GM21381 (cell line): ENCODE measurements around the gene USP40.

Source experiments
- ATAC-seq: cut with Tn5 transposase; IDR thresholded peaks from one replicate; pipeline ENCODE4 v1.9.1; 2021; ENCODE audit warnings: mild to moderate bottlenecking, moderate library complexity; ENCODE audit not compliant: unreplicated experiment

The USP40 gene

DNA sequence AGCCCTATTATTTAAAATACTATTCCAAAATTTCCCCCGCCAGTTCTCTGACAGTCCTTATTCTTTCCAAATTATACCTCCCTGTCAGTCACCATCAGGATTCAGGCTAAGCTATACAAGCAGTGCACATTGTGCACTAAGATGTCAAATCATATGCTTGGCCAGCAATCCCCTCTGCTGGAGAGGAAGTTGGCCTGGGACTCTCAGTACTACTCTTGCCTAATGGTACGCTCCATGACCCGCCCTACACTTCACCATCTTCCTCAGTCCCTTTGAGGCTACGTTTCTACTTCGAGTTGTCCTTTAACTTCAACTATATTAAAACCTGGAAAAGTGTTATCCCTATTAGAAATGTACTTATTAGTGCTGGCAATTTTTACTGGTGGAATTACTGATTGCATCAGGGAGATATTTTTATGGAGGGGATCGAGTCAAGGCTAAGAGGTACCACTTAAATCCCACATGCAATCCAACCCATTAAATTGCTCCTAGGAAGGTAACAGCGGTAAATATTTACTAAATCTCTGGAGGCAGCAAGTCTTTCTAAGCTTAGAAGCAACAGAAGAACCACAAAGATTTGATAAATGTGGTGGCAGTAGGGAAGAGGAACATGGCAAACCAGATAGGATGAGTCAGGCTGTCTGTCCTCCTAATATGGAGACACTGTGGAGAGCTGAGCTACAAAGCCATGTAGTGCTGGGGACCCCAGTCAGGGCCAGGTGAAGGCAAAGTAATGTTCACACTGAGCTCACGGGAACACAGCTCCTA lies 2.7 kb downstream of the USP40 start:
- no peak for ATAC-seq

DNA sequence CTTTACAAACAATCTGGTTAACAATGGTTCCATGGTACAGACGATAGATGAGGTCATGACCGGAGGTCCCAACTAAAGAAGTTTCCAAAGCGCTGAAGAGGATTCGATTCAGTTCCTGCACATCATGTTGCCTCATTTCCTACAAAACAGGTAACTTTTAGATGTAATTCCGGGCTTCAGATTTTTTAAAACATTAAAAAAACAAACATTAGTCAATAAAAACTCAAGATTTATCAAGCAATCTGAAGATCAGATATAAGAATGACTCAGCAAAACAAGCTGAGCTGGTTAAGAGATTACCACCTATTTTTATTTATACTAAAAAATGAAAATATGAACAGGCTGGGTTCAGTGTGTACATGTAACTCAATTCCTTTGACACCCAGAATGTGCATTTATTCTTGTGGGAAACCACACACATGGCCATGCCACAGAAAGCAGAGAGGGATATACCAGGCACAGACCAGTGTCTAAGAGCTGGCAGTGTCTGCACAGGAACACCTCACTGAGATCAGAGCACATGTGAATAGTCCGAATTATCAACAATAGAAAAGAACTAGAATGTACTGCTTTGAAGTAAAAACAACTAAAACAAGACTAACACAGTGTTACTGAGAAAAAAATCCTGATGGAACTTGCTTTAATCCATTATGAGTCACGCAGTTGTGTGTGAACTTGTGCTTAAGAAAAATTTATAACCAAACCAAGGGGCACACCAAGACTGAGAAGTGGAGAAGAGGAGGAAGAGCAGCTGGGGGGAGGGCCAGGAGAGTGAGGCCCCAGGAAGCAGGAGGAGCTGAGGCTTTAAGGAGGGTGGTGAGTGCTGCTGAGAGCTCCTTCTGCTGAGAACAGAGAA lies 9.5 kb downstream of the USP40 start:
- no peak for ATAC-seq

DNA sequence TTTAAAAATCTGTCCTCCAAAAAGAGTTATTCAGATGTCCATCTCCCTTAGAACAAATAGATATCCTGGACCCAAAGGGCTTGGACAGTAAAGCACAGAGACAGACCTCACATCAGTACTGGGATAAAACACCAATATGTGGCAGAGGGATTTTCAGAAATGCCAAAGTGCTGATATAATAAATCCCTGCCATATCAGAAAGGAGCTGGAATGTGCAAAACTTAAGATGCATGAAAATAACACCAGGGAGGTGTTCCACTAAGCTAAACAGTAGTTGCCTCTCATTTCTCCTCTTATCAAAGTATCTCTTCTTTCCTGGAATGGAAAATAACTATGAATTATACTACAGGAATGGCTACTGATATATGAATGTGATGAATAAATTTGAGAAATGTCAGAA lies 13.2 kb downstream of the USP40 start:
- ATAC-seq = no peak

DNA sequence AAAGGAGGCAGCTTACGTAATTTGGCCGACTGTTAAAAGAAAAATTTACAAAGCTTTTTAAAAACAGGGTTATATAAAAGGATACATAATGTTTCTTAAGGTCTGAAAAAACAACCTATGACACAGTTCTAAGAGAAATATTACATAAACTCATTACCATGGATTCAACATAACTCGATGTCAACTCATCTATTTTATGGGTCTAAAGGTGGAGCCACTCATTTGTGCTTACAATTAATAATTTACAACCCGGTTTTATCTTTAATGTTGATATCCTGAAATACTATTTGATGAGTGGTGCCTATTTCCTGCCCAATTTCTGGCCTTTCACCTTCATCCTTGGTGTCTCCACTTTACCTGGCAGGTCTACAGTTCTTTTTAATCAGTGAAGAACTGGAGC lies 15.1 kb downstream of the USP40 start:
- no peak for ATAC-seq

DNA sequence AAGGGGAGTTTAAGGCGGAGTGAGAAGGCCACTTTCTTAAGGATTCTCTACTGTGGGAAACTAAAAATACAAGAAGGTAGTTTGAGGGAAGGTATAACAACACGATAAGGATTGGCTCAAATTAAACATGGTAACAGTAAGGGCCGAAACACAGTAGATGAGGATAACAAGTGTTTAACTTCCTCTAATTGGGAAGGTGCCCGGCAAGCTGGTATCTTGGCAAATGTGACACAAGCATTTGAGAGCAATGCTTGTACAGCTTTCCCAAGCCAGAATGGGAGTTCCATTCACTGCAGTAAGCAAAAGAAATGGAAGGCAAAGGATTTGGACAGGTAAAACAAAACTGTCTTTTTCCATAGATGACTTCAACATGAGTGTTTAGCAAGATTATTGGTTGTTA lies 19.8 kb downstream of the USP40 start:
- no peak for ATAC-seq

DNA sequence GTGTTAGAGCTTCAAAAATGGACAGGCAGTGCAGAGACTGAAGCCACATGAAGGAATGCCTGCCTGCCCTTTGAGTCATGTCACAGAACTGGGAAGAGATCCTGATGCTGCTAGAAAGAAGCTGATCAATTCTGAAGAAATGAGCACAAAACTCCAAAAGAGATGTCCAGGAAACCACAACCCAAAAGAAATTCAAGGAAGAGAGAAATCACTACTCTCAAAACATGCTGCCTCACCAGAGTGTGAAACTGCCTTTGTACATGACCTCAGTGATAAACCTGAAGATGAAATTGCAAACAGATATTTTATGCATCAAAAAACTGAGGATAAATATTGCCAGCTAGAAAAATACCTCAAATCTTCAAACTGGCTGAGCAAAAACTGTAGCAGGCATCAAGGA lies 20.5 kb downstream of the USP40 start:
- no peak for ATAC-seq

DNA sequence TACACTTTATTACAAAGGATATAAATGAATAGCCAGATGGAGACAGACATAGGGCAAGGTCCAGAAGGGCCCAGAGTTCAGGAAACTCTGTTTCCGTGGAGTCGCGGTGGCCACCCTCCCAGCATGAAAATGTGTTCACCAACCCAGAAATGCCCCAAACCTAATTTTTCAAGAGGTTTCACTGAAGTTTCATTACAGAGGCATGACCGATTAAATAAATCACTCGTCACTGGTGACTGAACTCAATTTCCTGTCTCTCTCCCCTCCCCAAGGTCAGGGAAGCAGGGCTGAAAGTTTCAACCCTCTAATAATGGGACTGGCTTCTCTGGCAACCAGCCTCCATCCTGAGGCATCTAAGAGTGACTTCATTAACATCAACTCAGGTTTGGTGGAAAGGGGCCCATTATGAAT lies 22.4 kb downstream of the USP40 start:
- ATAC-seq = no peak

DNA sequence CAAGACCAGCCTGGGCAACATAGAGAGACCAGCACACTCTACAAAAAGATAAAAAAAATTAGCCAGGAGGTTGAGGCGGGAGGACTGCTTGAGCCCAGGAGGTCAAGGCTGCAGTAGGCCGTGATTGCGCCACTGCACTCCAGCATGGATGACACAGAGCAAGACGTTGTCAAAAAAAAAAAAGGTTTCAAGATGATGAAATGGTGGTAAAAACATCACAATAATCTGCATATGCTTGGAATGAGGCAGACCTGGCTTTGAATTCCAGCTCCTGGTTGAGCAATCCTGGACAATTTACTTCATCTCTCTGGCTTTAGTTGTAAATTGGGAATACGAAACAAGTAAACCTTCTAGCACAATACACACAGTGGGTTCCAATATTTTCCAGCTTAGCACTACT lies 24.1 kb downstream of the USP40 start:
- ATAC-seq = no peak

DNA sequence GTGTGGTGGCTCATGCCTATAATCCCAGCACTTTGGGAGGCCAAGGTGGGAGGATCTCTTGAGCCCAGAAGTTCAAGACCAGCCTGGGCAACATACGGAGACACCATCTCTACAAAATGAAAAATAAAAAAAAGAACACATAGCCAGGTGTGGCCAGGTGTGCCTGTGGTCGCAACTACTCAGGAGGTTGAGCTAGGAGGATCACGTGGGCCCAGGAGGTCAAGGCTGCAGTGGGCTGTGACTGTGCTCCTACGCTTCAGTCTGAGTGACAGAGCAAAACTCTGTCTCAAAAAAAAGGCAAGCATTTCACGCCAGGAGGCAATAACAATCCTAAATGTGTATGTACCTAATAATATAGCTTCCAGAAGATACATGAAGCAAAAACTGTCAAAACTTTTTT lies 27.8 kb downstream of the USP40 start:
- no peak for ATAC-seq

DNA sequence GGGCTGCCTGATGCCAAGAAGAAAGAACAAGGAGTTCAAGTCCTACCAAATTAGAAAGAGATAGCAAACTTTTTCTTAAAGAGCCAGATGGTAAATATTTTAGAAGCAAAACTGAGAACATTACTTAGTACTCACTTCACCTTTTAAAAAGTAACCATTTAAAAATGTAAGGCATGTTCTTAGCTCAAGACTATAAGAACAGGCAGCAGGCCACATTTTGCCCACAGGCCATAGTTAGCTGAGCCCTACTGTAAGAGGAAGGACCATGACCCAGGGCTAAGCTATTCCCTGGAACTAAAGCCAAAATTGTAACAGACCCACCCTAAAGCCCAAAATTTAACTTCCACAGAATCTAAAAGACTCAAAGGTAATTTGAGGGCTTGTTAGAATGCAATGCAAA lies 31.3 kb downstream of the USP40 start:
- no peak for ATAC-seq

DNA sequence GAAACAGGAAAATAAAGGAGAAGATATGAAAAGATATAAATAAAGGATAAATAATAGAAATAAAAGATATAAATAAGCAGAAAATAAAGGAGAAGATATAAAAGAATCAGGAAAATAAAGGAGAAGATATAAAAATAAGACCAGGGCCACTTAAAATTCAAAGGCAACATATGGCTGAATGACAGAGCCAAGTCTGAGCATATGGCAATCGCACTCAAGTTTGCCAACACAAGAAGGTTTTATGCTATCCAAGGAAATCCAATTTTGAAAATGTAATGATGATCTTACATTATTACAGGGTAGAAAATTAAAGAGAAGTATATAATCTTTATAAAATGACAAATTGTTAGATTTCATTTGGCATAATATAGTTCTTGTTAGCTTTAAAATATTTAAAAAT lies 33.6 kb downstream of the USP40 start:
- ATAC-seq = no peak

DNA sequence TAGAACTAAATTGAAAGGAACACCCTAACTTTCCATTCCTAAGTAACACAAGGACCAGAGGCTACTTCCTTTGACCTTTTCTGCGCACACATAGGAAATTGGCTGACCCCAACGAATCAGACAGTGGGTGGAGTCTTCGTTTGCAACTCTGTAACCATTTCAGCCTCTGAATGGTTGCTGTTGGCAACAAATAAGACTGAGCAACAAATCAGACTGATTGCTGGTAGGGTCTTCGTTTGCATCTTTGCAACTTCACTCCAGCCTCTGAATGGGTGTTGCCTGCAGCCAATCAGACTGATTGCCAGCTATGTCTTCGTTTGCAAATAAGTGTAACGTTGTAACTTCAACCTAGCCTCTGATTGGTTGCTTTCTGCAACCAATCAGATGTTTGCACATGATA lies 34.6 kb downstream of the USP40 start:
- ATAC-seq = no peak

DNA sequence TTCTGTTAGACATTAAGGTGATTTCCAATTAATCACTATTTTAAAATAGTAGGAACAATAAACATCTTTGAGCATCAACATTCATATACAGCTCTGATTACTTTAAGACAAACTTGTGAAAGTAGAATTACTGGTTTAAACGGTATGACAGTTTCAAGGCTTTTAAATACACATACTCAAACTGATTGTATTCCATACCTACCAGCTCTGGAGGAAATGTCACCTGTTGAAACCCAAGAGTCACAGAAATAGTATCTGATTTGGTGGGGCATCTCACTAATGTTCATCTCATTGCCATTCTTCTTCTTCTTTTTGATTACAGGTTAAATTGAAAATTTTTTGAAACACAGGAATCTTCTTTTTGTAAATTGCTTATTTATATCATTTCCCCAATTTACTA lies 36.2 kb downstream of the USP40 start:
- ATAC-seq = no peak

DNA sequence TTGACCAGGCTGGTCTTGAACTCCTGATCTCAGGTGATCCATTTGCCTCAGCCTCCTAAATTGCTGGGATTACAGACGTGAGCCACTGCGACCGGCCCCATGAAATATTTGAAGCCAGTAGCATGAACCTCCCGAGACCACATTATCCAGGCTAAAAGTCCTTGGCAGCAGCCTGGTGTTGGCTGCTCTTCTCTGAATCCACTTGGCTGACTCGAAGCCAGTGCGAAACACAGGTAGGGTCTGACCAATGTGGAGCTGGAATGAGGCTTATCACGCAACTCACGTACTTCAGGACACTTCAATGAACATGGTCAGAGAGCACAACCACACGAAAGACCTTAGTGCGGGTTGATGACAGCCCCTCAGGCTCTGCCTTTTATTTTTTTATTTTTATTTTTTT lies 38.4 kb downstream of the USP40 start:
- no peak for ATAC-seq

DNA sequence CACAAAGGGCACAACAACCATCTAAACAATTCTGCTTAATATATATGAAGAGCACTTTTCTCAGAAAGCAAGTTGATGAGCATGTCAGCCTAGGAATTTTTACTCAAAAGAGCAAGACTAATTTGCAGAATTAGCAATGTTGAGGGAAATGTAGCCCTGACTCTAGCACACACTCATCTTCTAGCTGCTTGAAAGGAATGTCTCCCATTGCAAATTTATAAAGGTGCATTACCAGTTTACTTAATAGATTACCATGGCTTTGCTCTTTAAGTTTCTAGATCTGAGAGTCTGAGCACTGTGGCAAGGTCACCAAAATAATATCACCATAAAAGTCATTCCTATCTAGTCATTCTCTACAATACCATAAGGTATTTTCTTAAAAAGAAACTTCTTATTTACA lies 40.8 kb downstream of the USP40 start:
- no peak for ATAC-seq

DNA sequence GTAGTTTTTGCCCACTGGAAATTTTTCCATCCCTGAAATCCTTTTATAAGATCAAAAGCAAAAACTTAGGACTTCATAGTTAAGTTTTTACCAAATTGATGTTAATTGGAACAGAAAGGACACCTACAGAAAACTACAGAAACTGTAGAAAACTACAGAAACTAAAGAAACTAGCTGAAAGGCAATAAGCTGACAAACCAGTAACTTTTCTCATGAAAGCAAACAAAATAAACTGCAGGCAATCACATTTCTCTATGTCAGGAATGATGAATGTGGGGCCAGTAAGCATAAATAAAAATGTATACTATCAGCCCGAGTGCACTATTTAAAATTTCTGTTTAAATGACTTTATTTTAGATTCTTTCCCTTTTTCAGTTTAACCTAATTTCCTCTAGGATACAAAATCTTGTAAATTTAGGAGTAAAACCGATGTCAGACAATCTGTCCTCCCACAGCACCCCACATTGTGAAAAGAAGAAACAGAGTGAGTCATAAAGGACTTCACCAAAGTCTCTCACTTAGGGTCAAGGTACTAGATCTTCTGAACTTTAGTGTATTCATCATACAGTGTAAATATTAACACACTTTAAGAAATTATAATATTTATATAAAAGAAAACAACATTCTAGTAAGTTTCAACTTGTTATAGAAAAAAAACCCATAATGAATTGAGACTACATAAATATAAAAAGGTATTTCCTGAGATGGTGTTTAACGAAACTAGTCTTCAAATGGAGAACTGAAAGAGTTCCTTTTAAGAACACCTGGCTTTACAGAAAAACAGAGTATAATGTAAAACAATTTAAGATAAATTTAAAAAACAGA lies 46.6 kb downstream of the USP40 start:
- peak; percentile 95 for ATAC-seq

DNA sequence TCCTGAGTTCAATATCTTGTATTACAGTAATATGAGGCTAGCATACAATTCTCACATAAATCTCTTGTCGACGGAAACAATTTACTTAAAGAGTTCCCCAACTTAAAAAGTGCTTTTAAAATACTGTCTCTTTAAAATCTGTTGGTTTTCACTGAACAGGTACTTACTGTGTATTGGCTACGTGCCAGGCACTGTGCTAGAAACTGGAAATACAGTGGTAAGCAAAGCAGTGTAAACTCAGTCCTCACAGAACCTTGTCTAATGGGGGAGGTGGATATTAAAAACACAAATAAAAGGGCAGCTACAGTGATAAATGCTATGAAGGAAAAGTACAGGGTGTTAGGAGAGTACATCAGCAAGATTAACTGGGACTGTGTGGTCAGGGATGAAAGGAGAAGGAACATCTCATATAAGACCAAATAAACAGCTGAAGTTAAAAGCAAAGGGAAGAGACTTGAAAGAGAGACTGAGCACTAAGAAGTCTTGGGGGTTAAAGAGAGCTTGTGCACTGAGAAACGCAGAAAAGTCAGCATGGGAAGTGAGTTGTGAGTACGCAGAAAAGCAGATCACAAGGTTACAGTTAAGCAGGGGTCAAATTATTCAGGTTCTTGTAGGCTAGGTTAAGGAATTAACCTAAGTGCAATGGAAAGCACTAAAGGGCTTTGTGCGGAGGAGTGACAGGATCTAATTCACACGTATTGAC lies 52.5 kb downstream of the USP40 start:
- peak; percentile 62 for ATAC-seq

DNA sequence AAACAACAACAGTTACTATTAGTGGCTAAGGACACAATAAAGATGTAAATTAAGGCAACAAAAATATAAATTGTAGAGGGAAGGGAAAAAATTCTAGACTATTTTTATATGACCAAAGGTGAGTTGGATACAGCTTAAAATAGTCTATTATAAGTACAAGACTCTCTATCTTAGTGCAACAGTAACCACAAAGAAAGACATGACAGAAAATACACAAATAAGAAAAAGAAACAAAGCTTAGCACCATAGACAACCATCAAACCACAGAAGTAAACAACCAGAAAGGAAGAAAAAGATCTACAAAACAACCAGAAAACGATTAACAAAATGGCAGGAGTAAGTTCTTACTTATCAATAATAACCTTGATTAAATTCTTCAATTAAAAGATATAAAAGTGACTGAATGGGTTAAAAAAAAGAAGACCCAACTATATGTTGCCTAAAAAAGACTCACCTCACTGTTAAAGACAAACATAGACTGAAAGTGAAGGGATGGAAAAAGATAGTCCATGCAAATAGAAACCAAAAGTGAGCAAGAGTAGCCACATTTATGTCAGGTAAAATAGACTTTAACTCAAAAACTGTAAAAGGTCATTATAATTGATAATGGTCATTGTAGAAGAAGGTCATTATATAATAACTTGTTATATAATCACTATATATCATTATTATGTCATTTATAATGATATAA lies 62.5 kb downstream of the USP40 start:
- ATAC-seq = peak; percentile 60

DNA sequence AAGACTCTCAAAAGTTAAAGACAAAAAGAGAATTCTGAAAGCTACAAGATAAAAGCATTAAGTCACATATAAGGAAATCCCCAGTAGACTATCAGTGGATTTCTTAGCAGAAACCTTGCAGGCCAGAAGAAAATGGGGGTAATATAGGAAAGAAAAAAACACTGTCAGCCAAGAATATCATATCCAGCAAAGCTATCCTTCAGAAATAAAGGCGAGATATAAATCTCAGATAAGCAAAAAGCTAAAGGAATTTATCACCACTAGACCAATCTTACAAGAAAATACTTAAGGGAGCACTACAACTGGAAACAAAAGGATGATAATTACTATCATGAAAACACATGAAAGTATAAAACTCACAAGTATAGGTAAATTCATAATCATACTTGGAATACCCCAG lies 63.1 kb downstream of the USP40 start:
- no peak for ATAC-seq
